Amygdala (tissue), 56 donors: ENCODE data around the gene CDH13.

Experiments used
- DNase-seq, 56 donors: peaks; one replicate each; lab custom pipeline; 2025; lab: John Stamatoyannopoulos, UW

The CDH13 gene

GRCh38 chr16:82625066-82625968 is 1.5 kb upstream of the CDH13 start:
- no peak for DNase-seq

- DNase-seq, result peak in 3 of 56 donors; percentile 25 to 35 (median 32)
Observed at GRCh38 chr16:82628088-82628423, 1.3 kb downstream of the CDH13 start.

GRCh38 chr16:82628711-82629110 is 1.9 kb downstream of the CDH13 start:
- peak in 1 of 56 donors; percentile 9 for DNase-seq

- DNase-seq, result no peak
Observed at GRCh38 chr16:82629441-82630027, 2.8 kb downstream of the CDH13 start.

- no peak for DNase-seq
Observed at GRCh38 chr16:82630219-82630618, 3.5 kb downstream of the CDH13 start.

GRCh38 chr16:82630688-82631087 is 3.9 kb downstream of the CDH13 start:
- DNase-seq, result no peak

- DNase-seq, result peak in 2 of 56 donors; percentile 2 to 28
Observed at GRCh38 chr16:82631701-82632685, 5.2 kb downstream of the CDH13 start.

GRCh38 chr16:82633964-82634600 is 7.3 kb downstream of the CDH13 start:
- DNase-seq, result peak in 48 of 56 donors; percentile 8 to 86 (median 54)

- no peak for DNase-seq
Observed at GRCh38 chr16:82634955-82635610, 8.3 kb downstream of the CDH13 start.

GRCh38 chr16:82636485-82636884 is 9.7 kb downstream of the CDH13 start:
- DNase-seq, result no peak

- no peak for DNase-seq
Observed at GRCh38 chr16:82636958-82637357, 10.2 kb downstream of the CDH13 start.

GRCh38 chr16:82638095-82638798 is 11.5 kb downstream of the CDH13 start:
- no peak for DNase-seq

- no peak for DNase-seq
Observed at GRCh38 chr16:82639263-82639662, 12.5 kb downstream of the CDH13 start.

- DNase-seq, result peak in 24 of 56 donors; percentile 3 to 66 (median 20)
Observed at GRCh38 chr16:82639666-82640336, 13.0 kb downstream of the CDH13 start.

GRCh38 chr16:82641336-82641984 is 14.7 kb downstream of the CDH13 start:
- DNase-seq, result no peak

GRCh38 chr16:82643136-82643535 is 16.4 kb downstream of the CDH13 start:
- DNase-seq, result no peak

GRCh38 chr16:82643936-82644630 is 17.3 kb downstream of the CDH13 start:
- no peak for DNase-seq
